Muscle of arm (tissue), 12 donors: Measurements from ENCODE around the gene SLC4A1. TPM values are rescaled to one million over a fixed set of nuclear protein-coding genes. Genes with fewer than 3 reads are reported as not detected.
A peak's percentile ranks its signal among the peaks of the same experiment; 100 is the strongest.
"Not testable (repeated sequence)": the region's sequence is repeated elsewhere in the genome, so short reads cannot be mapped to it uniquely, and the experiment has no call there.

Source experiments
- DNase-seq: peaks from one replicate; pipeline ENCODE4 v3.0.0-alpha.2; 2013
- polyA plus RNA-seq, 12 donors: library from polyadenylated mRNA; unstranded; fragments of 120-200 nt; gene quantifications; one replicate each; pipeline ENCODE4 v1.2.1, GENCODE V29; 2013; ENCODE audit not compliant: insufficient read length in 12 of 12

Gene SLC4A1
- polyA plus RNA-seq, 12 donors = 3.7 to 36.3 (median 7.8) TPM; not detected in 1

- no peak for DNase-seq
These were observed 9.8 kb downstream of the SLC4A1 start for GRCh38 chr17:44257815-44258760.

- no peak for DNase-seq
These were observed 11.3 kb downstream of the SLC4A1 start for GRCh38 chr17:44256671-44257070.

- DNase-seq = no peak
These were observed 12.0 kb downstream of the SLC4A1 start for GRCh38 chr17:44255915-44256314.

GRCh38 chr17:44254361-44255095, 13.4 kb downstream of the SLC4A1 start:
- no peak for DNase-seq

- no peak for DNase-seq
These were observed 14.9 kb downstream of the SLC4A1 start for GRCh38 chr17:44253006-44253405.

- no peak for DNase-seq
These were observed 16.9 kb downstream of the SLC4A1 start for GRCh38 chr17:44251062-44251461.

- no peak for DNase-seq
These were observed 18.3 kb downstream of the SLC4A1 start for GRCh38 chr17:44249501-44250246.

- no peak for DNase-seq
These were observed 19.8 kb downstream of the SLC4A1 start for GRCh38 chr17:44247876-44248736.

- peak; percentile 25 for DNase-seq
These were observed 20.5 kb downstream of the SLC4A1 start for GRCh38 chr17:44247440-44247841.

GRCh38 chr17:44241106-44241624, 26.8 kb downstream of the SLC4A1 start:
- DNase-seq = no peak

GRCh38 chr17:44237886-44238285, 30.0 kb downstream of the SLC4A1 start:
- not testable (repeated sequence) for DNase-seq

- no peak for DNase-seq
These were observed 31.4 kb downstream of the SLC4A1 start for GRCh38 chr17:44236444-44236991.

- no peak for DNase-seq
These were observed 32.4 kb downstream of the SLC4A1 start for GRCh38 chr17:44235583-44235936.

GRCh38 chr17:44233582-44233981, 34.4 kb downstream of the SLC4A1 start:
- DNase-seq = no peak

- DNase-seq = no peak
These were observed 35.9 kb downstream of the SLC4A1 start for GRCh38 chr17:44232061-44232460.

- no peak for DNase-seq
These were observed 37.8 kb downstream of the SLC4A1 start for GRCh38 chr17:44230140-44230539.

- no peak for DNase-seq
These were observed 38.8 kb downstream of the SLC4A1 start for GRCh38 chr17:44229090-44229489.

- DNase-seq = no peak
These were observed 44.3 kb downstream of the SLC4A1 start for GRCh38 chr17:44223541-44224071.

- no peak for DNase-seq
These were observed 45.6 kb downstream of the SLC4A1 start for GRCh38 chr17:44222112-44222869.

- DNase-seq = no peak
These were observed 46.1 kb downstream of the SLC4A1 start for GRCh38 chr17:44221862-44222111.
